ENCODE results near the gene DGKZ.

Gene DGKZ

GRCh38 chr11:46353698-46354097, 6.4 kb downstream of the DGKZ start:
- peaks cover 87 to 88% of the 10 kb centered on the region in 2 experiments for H3K4me1 ChIP-seq (ENCODE audit: control insufficient read depth in 1 of 2, insufficient read depth in 1 of 2, low read depth in 1 of 2, low read length in 1 of 2)
- no peaks in the 10 kb centered on the region for H3K9me3 ChIP-seq
- H3K36me3 ChIP-seq = peaks cover 24% of the 10 kb centered on the region
- H3K27ac ChIP-seq = peak overlapping the region; percentile 94
- no peaks in the 10 kb centered on the region for H3K27me3 ChIP-seq
- no peak for TF ChIP-seq CTCF (IDR thresholded peaks at IDR 0.05)
- H3K4me3 ChIP-seq (ENCODE audit: low read depth in 1 of 2, low read length in 1 of 2) = no peak overlapping the region

- no peak for TF ChIP-seq CTCF (IDR thresholded peaks at IDR 0.05)
- peaks cover 83 to 85% of the 10 kb centered on the region in 2 experiments for H3K4me1 ChIP-seq (ENCODE audit: control insufficient read depth in 1 of 2, insufficient read depth in 1 of 2, low read depth in 1 of 2, low read length in 1 of 2)
- H3K27ac ChIP-seq = peak overlapping the region; percentile 81
- no peaks in the 10 kb centered on the region for H3K27me3 ChIP-seq
- peaks cover 9% of the 10 kb centered on the region for H3K36me3 ChIP-seq
- H3K4me3 ChIP-seq (ENCODE audit: low read depth in 1 of 2, low read length in 1 of 2) = peak overlapping the region; percentile 29 to 30
- H3K9me3 ChIP-seq = no peaks in the 10 kb centered on the region
These were observed 9.7 kb downstream of the DGKZ start for GRCh38 chr11:46356924-46357482.

GRCh38 chr11:46357483-46357936, 10.2 kb downstream of the DGKZ start:
- no peak for TF ChIP-seq CTCF (IDR thresholded peaks at IDR 0.05)
- peaks cover 83 to 85% of the 10 kb centered on the region in 2 experiments for H3K4me1 ChIP-seq (ENCODE audit: control insufficient read depth in 1 of 2, insufficient read depth in 1 of 2, low read depth in 1 of 2, low read length in 1 of 2)
- no peaks in the 10 kb centered on the region for H3K9me3 ChIP-seq
- H3K36me3 ChIP-seq = peaks cover 9% of the 10 kb centered on the region
- H3K4me3 ChIP-seq (ENCODE audit: low read depth in 1 of 2, low read length in 1 of 2) = peak overlapping the region; percentile 29 to 30
- peak overlapping the region; percentile 81 for H3K27ac ChIP-seq
- H3K27me3 ChIP-seq = no peaks in the 10 kb centered on the region

GRCh38 chr11:46359953-46360352, 12.7 kb downstream of the DGKZ start:
- Histone ChIP-seq H3K9me3 (no peaks in the 10 kb centered on the region), H3K36me3 (peaks cover 13% of the 10 kb centered on the region), H3K27ac (peak overlapping the region; percentile 88), H3K4me3 (ENCODE audit: low read depth in 1 of 2, low read length in 1 of 2) (no peak overlapping the region), H3K27me3 (no peaks in the 10 kb centered on the region), H3K4me1 (ENCODE audit: control insufficient read depth in 1 of 2, insufficient read depth in 1 of 2, low read depth in 1 of 2, low read length in 1 of 2) (peaks cover 84 to 94% of the 10 kb centered on the region in 2 experiments)
- TF ChIP-seq CTCF (IDR thresholded peaks at IDR 0.05) = no peak

- peak overlapping the region; percentile 58 to 69 for H3K4me3 ChIP-seq (ENCODE audit: low read depth in 1 of 2, low read length in 1 of 2)
- H3K27me3 ChIP-seq = no peaks in the 10 kb centered on the region
- peaks cover 80 to 90% of the 10 kb centered on the region in 2 experiments for H3K4me1 ChIP-seq (ENCODE audit: control insufficient read depth in 1 of 2, insufficient read depth in 1 of 2, low read depth in 1 of 2, low read length in 1 of 2)
- peak overlapping the region; percentile 88 for H3K27ac ChIP-seq
- no peaks in the 10 kb centered on the region for H3K9me3 ChIP-seq
- peaks cover 20% of the 10 kb centered on the region for H3K36me3 ChIP-seq
- no peak for TF ChIP-seq CTCF (IDR thresholded peaks at IDR 0.05)
These were observed 13.6 kb downstream of the DGKZ start for GRCh38 chr11:46360878-46361277.
